Progenitor cell of endocrine pancreas (in vitro differentiated cells): Measurements from ENCODE around the gene DUSP9. TPM values are rescaled to one million over a fixed set of nuclear protein-coding genes. Genes with fewer than 3 reads are reported as not detected.

ENCODE experiments used
- DNase-seq: peaks from one replicate; pipeline ENCODE4 v3.0.0; 2021; ENCODE audit warnings: low spot score; ENCODE audit not compliant: unreplicated experiment
- H3K27ac Mint-ChIP-seq: 2 replicates; pipeline ENCODE4 v1.8.0; 2021; ENCODE audit warnings: mild to moderate bottlenecking, moderate library complexity, mixed read lengths
- H3K27me3 Mint-ChIP-seq: 2 replicates; pipeline ENCODE4 v1.8.0; 2021; ENCODE audit warnings: mixed read lengths
- H3K36me3 Mint-ChIP-seq: 2 replicates; pipeline ENCODE4 v1.8.0; 2022; ENCODE audit warnings: mixed read lengths; ENCODE audit not compliant: insufficient read depth
- H3K4me1 Mint-ChIP-seq: 2 replicates; pipeline ENCODE4 v1.8.0; 2021; ENCODE audit warnings: low read depth, mixed read lengths
- H3K4me3 Mint-ChIP-seq: 2 replicates; pipeline ENCODE4 v1.8.0; 2021; ENCODE audit warnings: low read depth, mild to moderate bottlenecking, moderate library complexity, mixed read lengths
- H3K9me3 Mint-ChIP-seq: 2 replicates; pipeline ENCODE4 v1.8.0; 2021; ENCODE audit warnings: low read depth, mixed read lengths
- total RNA-seq: library from RNA; stranded (reverse); gene quantifications from 2 replicates; pipeline ENCODE4 v1.2.1, GENCODE V29; 2021
- TF ChIP-seq, protein P1 (sequence below): fragments of 200-600 bp; sonication (generic); IDR thresholded peaks from one replicate; pipeline ENCODE4 v1.5.0; 2021; ENCODE audit warnings: antibody characterized with exemption, mild to moderate bottlenecking; ENCODE audit not compliant: unreplicated experiment

DUSP9 gene
- total RNA-seq, 1 donor from 2014 or later: 36.5 TPM

DNA sequence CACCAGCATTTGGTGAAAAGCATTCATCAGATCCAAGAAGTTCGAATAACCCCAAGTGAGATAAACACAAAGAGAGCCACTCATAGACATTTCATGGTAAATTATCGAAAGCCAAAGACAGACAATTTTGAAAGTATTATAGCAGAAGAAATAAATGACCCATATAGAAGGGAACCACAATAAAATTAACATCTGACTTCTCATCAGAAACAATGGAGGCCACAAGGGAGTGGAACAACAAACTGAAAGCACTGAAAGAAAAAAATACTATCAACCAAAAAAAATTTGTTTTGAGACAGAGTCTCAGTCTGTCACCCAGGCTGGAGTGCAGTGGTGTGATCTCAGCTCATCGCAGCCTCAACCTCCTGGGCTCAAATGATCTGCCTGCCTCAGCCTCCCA, 12.3 kb downstream of the DUSP9 start:
- no peak for DNase-seq
- TF ChIP-seq, protein P1, sequence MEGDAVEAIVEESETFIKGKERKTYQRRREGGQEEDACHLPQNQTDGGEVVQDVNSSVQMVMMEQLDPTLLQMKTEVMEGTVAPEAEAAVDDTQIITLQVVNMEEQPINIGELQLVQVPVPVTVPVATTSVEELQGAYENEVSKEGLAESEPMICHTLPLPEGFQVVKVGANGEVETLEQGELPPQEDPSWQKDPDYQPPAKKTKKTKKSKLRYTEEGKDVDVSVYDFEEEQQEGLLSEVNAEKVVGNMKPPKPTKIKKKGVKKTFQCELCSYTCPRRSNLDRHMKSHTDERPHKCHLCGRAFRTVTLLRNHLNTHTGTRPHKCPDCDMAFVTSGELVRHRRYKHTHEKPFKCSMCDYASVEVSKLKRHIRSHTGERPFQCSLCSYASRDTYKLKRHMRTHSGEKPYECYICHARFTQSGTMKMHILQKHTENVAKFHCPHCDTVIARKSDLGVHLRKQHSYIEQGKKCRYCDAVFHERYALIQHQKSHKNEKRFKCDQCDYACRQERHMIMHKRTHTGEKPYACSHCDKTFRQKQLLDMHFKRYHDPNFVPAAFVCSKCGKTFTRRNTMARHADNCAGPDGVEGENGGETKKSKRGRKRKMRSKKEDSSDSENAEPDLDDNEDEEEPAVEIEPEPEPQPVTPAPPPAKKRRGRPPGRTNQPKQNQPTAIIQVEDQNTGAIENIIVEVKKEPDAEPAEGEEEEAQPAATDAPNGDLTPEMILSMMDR: no peak
- peaks cover 4% of the 10 kb centered on the region for H3K4me1 Mint-ChIP-seq
- H3K9me3 Mint-ChIP-seq: peaks cover 19% of the 10 kb centered on the region
- peaks cover 21% of the 10 kb centered on the region for H3K27me3 Mint-ChIP-seq
- H3K27ac Mint-ChIP-seq: no peak overlapping the region
- H3K4me3 Mint-ChIP-seq: no peak overlapping the region
- H3K36me3 Mint-ChIP-seq: no peaks in the 10 kb centered on the region

DNA sequence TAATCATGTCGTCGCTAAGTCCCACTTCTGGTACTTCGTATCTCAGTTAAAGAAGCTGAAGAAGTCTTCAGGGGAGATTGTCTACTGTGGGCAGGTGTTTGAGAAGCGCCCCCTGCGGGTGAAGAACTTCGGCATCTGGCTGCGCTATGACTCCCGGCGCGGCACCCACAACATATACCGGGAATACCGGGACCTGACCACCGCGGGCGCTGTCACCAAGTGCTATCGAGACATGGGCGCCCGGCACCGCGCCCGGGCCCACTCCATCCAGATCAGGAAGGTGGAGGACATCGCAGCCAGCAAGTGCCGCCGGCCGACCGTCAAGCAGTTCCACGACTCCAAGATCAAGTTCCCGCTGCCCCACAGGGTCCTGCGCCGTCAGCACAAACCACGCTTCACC, 15.3 kb downstream of the DUSP9 start:
- H3K9me3 Mint-ChIP-seq: peaks cover 19% of the 10 kb centered on the region
- H3K36me3 Mint-ChIP-seq: no peaks in the 10 kb centered on the region
- TF ChIP-seq, protein P1: peak; percentile 55

DNA sequence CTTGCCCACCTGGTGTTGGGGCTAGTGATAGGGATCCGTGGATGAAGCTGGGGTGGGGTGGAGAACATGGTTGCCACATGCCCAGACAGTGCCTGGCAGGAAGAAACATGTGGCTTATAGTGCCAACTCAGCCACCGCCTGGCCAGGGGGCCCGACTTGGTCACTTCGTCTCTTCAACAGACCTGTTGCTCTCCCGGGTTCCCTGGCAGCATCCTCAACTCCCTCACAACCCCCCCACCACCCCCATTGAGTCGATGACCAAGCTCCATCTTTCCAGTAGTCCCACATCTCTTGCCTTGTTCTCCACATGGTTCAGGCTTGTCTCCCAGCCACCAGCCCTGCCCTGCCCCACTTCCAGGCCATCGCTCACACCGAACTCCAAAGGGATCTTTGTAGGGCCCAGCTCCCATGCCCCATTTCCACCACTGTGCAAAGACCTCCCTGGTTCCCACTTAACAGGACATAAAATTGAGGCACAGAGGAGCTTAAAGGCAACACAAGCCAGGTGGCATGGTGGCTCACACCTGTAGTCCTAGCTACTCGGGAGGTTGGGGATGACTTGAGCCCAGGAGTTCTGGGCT, 18.8 kb downstream of the DUSP9 start:
- no peak overlapping the region for H3K27ac Mint-ChIP-seq
- H3K9me3 Mint-ChIP-seq: peaks cover 12% of the 10 kb centered on the region
- peaks cover 4% of the 10 kb centered on the region for H3K4me1 Mint-ChIP-seq
- TF ChIP-seq, protein P1: no peak
- no peaks in the 10 kb centered on the region for H3K36me3 Mint-ChIP-seq
- no peak overlapping the region for H3K4me3 Mint-ChIP-seq
- H3K27me3 Mint-ChIP-seq: peaks cover 50% of the 10 kb centered on the region
- DNase-seq: no peak

More for the DNA sequence above, 15.3 kb downstream of the DUSP9 start:
- Mint-ChIP-seq H3K4me3 (no peak overlapping the region), H3K27ac (no peak overlapping the region), H3K4me1 (peaks cover 4% of the 10 kb centered on the region), H3K27me3 (peaks cover 44% of the 10 kb centered on the region)
- DNase-seq: peak; percentile 27

DNA sequence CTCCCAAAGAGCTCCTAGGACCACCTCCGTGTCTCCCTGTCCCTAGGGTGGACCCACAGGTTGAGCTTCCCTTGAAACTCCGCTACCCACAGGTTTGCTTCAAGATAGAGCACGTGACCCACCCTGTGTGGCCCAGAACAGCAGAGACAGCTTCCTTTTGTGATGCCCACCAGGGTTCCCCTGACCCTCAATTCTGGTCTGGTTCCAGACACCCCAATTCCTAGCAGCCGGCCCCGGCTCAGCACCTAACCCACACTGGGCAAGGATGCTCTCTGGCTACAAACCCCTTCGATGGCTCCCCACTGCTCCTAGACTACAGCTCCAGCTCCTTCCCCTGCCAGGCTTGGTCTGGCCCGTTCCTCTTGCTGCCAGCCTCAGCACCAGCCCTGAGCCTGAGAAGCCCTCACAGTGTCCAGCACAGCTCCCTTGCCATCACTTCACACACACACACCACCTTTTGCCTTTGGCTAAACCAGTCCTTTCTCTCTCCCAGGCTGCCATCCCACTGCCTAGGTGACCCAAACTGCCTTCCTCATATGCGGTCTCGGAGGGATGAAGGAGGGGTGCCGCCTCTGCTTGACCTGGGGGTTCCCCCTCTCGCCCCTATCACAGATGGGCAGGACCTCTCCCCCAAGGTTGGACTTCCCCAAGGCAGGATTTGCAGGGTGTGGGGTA, 20.4 kb downstream of the DUSP9 start:
- TF ChIP-seq, protein P1: no peak
- Mint-ChIP-seq H3K36me3 (no peaks in the 10 kb centered on the region), H3K9me3 (peaks cover 8% of the 10 kb centered on the region), H3K27me3 (peaks cover 40% of the 10 kb centered on the region), H3K4me1 (no peaks in the 10 kb centered on the region), H3K4me3 (no peak overlapping the region), H3K27ac (no peak overlapping the region)
- DNase-seq: no peak

DNA sequence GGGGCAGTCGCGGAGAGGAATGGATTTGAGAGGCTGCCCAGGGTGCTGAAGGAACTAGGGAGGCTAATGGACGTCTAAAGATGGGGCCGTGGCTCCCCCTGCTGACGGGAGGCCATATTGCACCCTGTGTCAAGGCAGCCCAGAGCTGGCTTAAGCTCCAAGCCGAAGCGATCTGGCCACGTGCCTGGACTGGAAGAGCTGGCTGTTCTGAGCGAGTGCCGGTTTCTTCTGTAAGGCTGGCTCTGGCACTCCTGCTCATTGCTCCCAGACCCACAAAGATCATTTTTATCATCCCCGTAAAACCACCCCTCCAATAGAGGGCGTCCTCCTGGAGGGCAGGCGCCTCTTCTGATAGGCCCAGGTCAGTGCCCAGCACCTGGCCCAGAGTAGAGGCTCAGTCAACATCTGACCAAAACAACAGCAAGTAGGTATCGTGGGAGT, 21.0 kb downstream of the DUSP9 start:
- Mint-ChIP-seq H3K4me1 (no peaks in the 10 kb centered on the region), H3K9me3 (peaks cover 5% of the 10 kb centered on the region), H3K27me3 (peaks cover 39% of the 10 kb centered on the region), H3K36me3 (no peaks in the 10 kb centered on the region), H3K27ac (no peak overlapping the region), H3K4me3 (no peak overlapping the region)
- TF ChIP-seq, protein P1: peak; percentile 72
- peak; percentile 73 for DNase-seq
